Nephron (organoid): ENCODE data around the gene CKS1B.
A peak's percentile ranks its signal among the peaks of the same experiment; 100 is the strongest.

Experiments
- H3K27ac Mint-ChIP-seq, 3 experiments: 2 replicates each; pipeline ENCODE4 v1.8.0; 2020; ENCODE audit warnings: mixed read lengths in 3 of 3, mild to moderate bottlenecking in 2 of 3, moderate library complexity in 1 of 3
- H3K27me3 Mint-ChIP-seq: 2 replicates; pipeline ENCODE4 v1.8.0; 2021; ENCODE audit warnings: low read depth, mild to moderate bottlenecking, moderate library complexity, mixed read lengths
- H3K36me3 Mint-ChIP-seq: 2 replicates; pipeline ENCODE4 v1.8.0; 2020; ENCODE audit warnings: low read depth, mixed read lengths
- H3K4me1 Mint-ChIP-seq: 2 replicates; pipeline ENCODE4 v1.8.0; 2020; ENCODE audit warnings: mixed read lengths
- H3K4me3 Mint-ChIP-seq, 3 experiments: 2 replicates each; pipeline ENCODE4 v1.8.0; 2020; ENCODE audit warnings: mild to moderate bottlenecking in 3 of 3, mixed read lengths in 3 of 3, moderate library complexity in 2 of 3
- H3K9me3 Mint-ChIP-seq: 2 replicates; pipeline ENCODE4 v1.8.0; 2020; ENCODE audit warnings: mixed read lengths
- TF ChIP-seq, protein P1 (sequence below), 3 experiments: fragments of 200-600 bp; sonication (generic); IDR thresholded peaks; one replicate each; pipeline ENCODE4 v1.5.0; 2021; ENCODE audit warnings: antibody characterized with exemption in 3 of 3; ENCODE audit not compliant: unreplicated experiment in 3 of 3

CKS1B gene

DNA sequence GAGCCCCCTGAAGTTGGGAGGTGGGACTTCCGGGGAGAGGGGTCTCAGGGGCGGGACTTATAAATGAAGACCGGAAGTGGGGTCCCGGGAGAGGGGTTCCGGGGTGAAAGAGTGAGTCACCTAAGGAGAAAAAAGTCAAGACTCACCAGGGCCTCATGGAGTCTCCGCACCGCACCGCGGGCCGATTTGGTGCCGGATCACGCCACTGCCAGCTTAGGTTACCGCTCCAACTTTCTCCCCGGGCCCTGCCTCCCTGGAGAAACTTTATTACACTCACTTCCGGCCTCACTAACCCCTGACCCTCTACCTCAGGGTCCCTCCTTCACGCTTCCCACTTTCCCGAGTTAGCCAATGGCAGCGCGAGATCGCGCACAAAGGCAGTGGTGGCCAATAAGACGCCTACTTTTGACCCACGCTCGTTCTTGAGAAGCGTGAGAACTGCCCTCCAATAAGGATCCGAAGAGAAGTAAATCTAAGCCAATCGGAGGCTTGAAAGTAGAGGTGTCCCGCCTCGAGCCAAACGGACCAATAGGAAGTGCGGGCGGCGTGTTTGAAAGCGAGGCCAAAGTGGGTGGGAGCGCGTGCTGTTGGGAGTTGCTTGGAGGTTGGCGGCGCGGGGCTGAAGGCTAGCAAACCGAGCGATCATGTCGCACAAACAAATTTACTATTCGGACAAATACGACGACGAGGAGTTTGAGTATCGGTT, at the start of gene CKS1B:
CKS1B (plus strand) TSS at position 580 of the 706 bp plus-strand sequence; CDS start at position 645, 65 bp downstream.
- Mint-ChIP-seq H3K27me3 (no peaks in the 10 kb centered on the region), H3K36me3 (peaks cover 6% of the 10 kb centered on the region), H3K9me3 (no peaks in the 10 kb centered on the region), H3K27ac (no peak within 1 kb of the TSS), H3K4me1 (peaks cover 27% of the 10 kb centered on the region), H3K4me3 (no peak within 1 kb of the TSS)
- TF ChIP-seq, protein P1, sequence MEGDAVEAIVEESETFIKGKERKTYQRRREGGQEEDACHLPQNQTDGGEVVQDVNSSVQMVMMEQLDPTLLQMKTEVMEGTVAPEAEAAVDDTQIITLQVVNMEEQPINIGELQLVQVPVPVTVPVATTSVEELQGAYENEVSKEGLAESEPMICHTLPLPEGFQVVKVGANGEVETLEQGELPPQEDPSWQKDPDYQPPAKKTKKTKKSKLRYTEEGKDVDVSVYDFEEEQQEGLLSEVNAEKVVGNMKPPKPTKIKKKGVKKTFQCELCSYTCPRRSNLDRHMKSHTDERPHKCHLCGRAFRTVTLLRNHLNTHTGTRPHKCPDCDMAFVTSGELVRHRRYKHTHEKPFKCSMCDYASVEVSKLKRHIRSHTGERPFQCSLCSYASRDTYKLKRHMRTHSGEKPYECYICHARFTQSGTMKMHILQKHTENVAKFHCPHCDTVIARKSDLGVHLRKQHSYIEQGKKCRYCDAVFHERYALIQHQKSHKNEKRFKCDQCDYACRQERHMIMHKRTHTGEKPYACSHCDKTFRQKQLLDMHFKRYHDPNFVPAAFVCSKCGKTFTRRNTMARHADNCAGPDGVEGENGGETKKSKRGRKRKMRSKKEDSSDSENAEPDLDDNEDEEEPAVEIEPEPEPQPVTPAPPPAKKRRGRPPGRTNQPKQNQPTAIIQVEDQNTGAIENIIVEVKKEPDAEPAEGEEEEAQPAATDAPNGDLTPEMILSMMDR (IDR thresholded peaks at IDR 0.05; ENCODE audit: unreplicated experiment in 3 of 3) = no peak

DNA sequence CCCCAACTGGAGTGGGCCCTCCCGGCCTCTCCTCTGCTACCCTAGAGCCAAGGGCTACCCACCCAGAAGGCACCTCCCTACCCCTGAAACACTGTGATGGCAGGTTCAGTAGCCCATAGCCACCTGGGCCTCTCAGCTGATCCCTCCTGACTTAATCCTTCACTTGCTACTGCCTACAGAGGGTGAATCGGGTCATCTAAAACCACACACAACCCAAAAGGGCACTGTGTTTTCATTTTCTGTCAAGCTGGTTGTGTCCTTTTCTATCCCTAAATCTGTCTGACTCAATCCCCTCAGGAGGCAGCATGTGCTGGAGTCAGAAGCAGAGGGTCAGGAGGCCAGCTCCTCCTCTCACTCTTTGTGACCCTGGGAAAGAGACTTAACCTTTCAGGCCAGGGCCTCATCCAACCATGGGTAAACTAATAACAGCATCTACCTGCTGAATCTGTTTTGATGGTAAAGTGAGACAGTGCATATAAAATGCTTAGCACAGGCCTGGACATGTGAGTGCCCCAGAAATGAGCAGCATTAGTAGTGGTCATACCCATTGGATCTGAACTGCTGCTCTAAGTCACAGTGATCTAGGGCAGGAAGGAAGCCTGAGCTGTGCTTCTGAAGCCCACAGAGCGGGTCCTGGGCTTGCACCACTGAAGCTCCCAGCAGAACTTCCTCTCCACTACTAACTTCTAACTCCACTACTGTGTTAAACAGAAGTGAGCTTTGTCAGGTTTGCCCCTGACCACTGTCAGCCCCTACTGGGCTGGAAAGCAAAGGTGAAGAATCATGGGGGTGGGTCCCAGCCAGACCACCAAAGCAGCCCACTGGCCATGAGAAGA, 48.9 kb upstream of the CKS1B start:
- Mint-ChIP-seq H3K9me3 (no peaks in the 10 kb centered on the region), H3K36me3 (peaks cover 44% of the 10 kb centered on the region), H3K4me1 (no peaks in the 10 kb centered on the region), H3K4me3 (no peak overlapping the region), H3K27me3 (no peaks in the 10 kb centered on the region), H3K27ac (no peak overlapping the region)
- TF ChIP-seq, protein P1 (IDR thresholded peaks at IDR 0.05; ENCODE audit: unreplicated experiment in 3 of 3) = no peak

DNA sequence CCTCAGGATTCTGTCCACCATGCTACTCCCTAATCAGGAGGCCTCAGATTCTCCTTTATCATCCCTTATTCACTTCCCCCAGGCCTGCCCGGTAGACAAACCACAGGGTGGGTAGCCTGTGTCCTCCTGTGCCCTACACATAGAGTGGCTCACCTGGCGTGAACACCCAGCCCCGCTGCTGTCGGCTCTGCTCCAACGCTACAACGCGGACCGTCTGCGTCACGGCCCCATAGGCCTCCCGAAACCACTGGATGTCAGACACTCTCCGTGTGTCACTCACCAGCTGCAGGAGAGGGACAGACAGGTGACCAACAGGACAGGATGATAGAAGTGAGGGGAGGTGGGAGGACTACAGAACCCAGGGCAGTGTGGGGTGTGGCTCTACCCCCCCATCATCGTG, 48.3 kb upstream of the CKS1B start:
- no peak overlapping the region for H3K27ac Mint-ChIP-seq
- H3K4me3 Mint-ChIP-seq = no peak overlapping the region
- no peaks in the 10 kb centered on the region for H3K4me1 Mint-ChIP-seq
- H3K27me3 Mint-ChIP-seq = no peaks in the 10 kb centered on the region
- H3K9me3 Mint-ChIP-seq = no peaks in the 10 kb centered on the region
- TF ChIP-seq, protein P1 (IDR thresholded peaks at IDR 0.05; ENCODE audit: unreplicated experiment in 3 of 3) = no peak
- peaks cover 48% of the 10 kb centered on the region for H3K36me3 Mint-ChIP-seq

DNA sequence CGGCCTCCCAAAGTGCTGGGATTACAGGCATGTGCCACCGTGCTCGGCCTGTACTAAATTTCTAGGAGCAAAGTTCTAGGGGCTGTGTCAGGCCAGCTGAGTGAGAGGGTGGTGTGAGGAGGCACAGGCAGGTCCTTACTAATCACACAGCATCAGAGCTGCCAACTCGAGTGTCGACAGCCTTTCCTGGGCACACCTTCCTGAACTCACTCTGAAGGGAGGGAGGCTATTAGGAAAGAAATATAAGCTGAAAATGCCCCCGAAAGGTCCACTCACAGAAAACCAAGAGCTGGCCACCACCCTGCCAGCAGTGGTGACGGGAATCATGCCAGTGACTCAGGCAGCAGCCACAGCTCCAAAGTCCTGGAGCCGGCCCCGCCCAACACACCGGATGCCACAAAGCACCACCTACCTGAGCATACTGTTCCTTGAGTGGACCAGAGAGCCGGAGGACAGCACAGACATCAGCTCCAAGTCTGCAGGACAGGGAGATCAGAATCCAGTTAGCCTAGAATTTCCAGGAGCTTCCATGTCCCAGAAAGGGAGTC, 42.5 kb upstream of the CKS1B start:
- H3K27ac Mint-ChIP-seq = no peak overlapping the region
- H3K4me1 Mint-ChIP-seq = peaks cover 5% of the 10 kb centered on the region
- H3K9me3 Mint-ChIP-seq = no peaks in the 10 kb centered on the region
- H3K4me3 Mint-ChIP-seq = no peak overlapping the region
- peaks cover 22% of the 10 kb centered on the region for H3K36me3 Mint-ChIP-seq
- TF ChIP-seq, protein P1 (IDR thresholded peaks at IDR 0.05; ENCODE audit: unreplicated experiment in 3 of 3) = no peak
- no peaks in the 10 kb centered on the region for H3K27me3 Mint-ChIP-seq

DNA sequence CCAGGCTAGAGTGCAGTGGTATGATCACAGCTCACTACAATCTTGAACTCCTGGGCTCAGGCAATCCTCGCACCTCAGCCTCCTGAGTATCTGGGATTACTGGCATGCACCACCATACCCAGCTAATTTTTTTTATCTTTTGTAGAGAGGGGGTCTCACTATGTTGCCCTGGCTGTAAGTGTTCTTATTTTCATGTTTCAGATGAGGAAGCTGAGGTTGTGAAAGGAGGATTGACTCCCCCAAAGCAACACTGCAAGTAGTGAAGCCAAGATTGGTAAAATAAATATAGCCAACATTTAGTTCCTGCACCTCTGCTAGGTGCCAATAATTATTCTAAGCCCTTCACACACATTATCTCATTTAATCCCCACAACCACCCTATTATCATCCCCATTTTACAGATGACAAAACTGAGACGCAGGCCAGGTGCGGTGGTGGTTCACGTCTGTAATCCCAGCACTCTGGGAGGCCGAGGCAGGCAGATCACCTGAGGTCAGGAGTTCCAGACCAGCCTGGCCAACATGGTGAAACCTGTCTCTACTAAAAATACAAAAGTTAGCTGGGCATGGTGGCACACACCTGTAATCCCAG, 40.0 kb upstream of the CKS1B start:
- Mint-ChIP-seq H3K27ac (no peak overlapping the region), H3K36me3 (peaks cover 13% of the 10 kb centered on the region), H3K27me3 (no peaks in the 10 kb centered on the region), H3K4me1 (peaks cover 23% of the 10 kb centered on the region), H3K4me3 (peak overlapping the region; percentile 56 to 96 (median 60)), H3K9me3 (no peaks in the 10 kb centered on the region)
- TF ChIP-seq, protein P1 (IDR thresholded peaks at IDR 0.05; ENCODE audit: unreplicated experiment in 3 of 3) = no peak
